ENCODE measurements around the gene DDX1.

Gene DDX1

DNA sequence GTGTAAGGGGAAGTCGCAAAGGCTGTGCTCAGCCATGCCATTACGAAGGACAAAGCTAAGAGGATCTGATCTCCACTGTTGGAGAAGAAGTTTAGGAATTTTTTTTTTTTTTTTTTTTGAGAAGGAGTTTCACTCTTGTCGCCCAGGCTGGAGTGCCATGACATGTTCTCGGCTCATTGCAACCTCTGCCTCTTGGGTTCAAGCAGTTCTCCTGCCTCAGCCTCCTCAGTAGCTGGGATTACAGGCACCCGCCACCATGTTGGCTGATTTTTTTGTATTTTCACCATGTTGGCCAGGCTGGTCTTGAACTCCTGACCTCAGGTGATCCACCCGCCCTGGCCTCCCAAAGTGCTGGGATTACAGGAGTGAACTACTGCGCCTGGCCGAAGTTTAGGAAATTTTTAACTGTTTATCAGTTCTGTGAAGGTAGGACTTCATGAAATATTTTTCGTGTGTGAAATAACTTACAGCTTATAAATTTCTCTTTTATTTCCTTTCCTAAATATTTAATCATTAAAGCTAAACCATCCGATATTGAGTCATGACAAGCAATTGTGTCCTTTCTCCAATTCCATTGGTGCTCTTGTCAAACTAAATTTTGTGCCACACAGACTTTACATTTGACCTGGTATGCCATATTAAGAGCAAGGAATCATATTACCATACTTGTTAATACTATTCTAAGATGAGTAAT is 22.2 kb downstream of the DDX1 start:
- H3K9me3 ChIP-seq (ENCODE audit: severe bottlenecking) = no peaks in the 10 kb centered on the region
- TF ChIP-seq, protein P1, sequence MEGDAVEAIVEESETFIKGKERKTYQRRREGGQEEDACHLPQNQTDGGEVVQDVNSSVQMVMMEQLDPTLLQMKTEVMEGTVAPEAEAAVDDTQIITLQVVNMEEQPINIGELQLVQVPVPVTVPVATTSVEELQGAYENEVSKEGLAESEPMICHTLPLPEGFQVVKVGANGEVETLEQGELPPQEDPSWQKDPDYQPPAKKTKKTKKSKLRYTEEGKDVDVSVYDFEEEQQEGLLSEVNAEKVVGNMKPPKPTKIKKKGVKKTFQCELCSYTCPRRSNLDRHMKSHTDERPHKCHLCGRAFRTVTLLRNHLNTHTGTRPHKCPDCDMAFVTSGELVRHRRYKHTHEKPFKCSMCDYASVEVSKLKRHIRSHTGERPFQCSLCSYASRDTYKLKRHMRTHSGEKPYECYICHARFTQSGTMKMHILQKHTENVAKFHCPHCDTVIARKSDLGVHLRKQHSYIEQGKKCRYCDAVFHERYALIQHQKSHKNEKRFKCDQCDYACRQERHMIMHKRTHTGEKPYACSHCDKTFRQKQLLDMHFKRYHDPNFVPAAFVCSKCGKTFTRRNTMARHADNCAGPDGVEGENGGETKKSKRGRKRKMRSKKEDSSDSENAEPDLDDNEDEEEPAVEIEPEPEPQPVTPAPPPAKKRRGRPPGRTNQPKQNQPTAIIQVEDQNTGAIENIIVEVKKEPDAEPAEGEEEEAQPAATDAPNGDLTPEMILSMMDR (IDR thresholded peaks at IDR 0.05; ENCODE audit: low read depth, low read length) = no peak
- no peak overlapping the region for H3K27ac ChIP-seq
- DNase-seq = no peak
- no peak overlapping the region for H3K4me3 ChIP-seq (ENCODE audit: low read depth, low read length)
- no peaks in the 10 kb centered on the region for H3K27me3 ChIP-seq (ENCODE audit: insufficient read depth, low read depth, severe bottlenecking)
- peaks cover 72% of the 10 kb centered on the region for H3K36me3 ChIP-seq

DNA sequence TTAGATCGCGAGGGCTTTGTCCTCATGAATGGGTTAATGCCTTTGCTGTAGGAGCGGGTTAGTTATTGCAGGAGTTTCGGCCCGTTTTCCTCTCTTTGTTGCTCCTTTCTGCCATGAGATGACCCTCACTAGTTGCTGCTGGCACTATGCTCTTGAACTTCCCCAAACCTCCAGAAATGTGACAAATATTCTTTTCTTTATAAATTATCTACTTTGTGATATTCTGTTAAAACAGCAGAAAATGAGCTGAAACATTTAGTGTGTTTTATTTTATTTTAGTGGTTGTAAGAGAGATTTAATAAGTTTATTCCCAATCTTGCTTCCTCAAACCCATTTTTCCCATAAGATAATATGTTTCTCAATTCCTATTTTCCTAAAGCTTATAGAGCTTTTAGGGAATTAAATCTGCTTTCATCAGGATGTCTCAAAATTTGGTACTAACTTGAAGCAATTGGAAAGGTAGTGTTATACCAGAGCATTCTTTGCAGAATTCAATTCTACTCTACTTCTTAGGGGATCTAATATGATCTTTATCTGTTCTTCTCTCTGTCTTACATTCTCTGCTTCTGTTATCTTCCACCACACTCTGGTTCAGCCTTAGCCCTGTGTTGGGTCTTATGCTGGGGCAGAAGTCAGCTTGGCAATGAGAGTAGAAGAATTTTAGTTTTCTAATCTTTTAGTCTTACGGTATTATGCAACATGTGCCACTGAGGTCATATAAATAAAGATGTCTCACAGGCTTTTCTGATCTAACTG is 23.1 kb downstream of the DDX1 start:
- Histone ChIP-seq H3K4me3 (ENCODE audit: low read depth, low read length) (no peak overlapping the region), H3K27me3 (ENCODE audit: insufficient read depth, low read depth, severe bottlenecking) (no peaks in the 10 kb centered on the region), H3K27ac (no peak overlapping the region), H3K9me3 (ENCODE audit: severe bottlenecking) (no peaks in the 10 kb centered on the region), H3K36me3 (peaks cover 72% of the 10 kb centered on the region)
- no peak for DNase-seq
- TF ChIP-seq, protein P1 (IDR thresholded peaks at IDR 0.05; ENCODE audit: low read depth, low read length) = no peak

DNA sequence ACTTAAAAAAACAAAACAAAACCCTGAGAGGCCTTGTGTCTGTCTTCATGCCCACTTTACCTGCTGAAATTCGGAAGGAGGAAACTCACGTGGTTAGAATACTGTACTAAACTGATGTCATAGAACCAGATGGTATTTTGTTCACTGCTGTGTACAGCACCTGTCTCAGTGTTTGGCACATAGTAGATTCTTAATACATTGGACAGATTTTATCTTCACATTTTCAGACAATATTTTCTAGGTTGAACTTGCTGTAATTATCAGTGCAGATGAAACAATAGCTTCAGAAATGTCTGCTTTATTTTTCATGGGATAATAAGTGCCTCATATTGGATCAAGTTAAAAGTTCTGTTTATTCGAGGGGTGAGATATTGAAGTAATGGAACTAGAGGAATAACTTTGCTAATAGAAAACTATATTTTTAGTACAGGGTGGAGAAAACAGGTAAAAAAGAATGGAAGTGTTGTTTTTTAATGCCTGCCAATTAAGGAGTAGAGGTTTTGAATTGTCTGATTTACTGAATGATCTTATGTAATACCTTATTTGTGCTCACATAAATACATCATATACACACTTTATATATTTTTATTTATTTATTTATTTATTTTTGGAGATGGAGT is 23.7 kb downstream of the DDX1 start:
- Histone ChIP-seq H3K27me3 (ENCODE audit: insufficient read depth, low read depth, severe bottlenecking) (no peaks in the 10 kb centered on the region), H3K27ac (no peak overlapping the region), H3K4me3 (ENCODE audit: low read depth, low read length) (no peak overlapping the region), H3K9me3 (ENCODE audit: severe bottlenecking) (no peaks in the 10 kb centered on the region), H3K36me3 (peaks cover 72% of the 10 kb centered on the region)
- TF ChIP-seq, protein P1 (IDR thresholded peaks at IDR 0.05; ENCODE audit: low read depth, low read length) = no peak
- DNase-seq = no peak

DNA sequence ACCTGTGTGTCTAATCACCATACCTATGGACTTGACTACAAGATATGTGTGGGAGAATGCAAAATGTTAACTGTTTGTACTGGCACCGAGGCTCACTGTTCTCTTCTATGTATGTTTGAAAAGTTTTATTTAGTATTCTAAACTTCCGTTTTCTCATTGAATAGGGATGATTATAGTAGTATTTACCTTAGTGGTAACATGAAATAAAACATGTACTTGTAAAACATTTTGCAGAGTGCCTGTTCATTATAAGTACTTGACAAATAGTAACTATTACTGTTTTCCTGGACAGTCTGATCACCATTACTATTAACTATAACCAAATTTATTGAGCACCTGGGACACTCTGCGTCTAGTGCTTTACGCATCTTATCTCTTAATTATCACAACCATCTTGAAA is 24.8 kb downstream of the DDX1 start:
- H3K27me3 ChIP-seq (ENCODE audit: insufficient read depth, low read depth, severe bottlenecking) = no peaks in the 10 kb centered on the region
- no peak overlapping the region for H3K27ac ChIP-seq
- DNase-seq = no peak
- peaks cover 80% of the 10 kb centered on the region for H3K36me3 ChIP-seq
- no peak overlapping the region for H3K4me3 ChIP-seq (ENCODE audit: low read depth, low read length)
- TF ChIP-seq, protein P1 (IDR thresholded peaks at IDR 0.05; ENCODE audit: low read depth, low read length) = no peak
- no peaks in the 10 kb centered on the region for H3K9me3 ChIP-seq (ENCODE audit: severe bottlenecking)

DNA sequence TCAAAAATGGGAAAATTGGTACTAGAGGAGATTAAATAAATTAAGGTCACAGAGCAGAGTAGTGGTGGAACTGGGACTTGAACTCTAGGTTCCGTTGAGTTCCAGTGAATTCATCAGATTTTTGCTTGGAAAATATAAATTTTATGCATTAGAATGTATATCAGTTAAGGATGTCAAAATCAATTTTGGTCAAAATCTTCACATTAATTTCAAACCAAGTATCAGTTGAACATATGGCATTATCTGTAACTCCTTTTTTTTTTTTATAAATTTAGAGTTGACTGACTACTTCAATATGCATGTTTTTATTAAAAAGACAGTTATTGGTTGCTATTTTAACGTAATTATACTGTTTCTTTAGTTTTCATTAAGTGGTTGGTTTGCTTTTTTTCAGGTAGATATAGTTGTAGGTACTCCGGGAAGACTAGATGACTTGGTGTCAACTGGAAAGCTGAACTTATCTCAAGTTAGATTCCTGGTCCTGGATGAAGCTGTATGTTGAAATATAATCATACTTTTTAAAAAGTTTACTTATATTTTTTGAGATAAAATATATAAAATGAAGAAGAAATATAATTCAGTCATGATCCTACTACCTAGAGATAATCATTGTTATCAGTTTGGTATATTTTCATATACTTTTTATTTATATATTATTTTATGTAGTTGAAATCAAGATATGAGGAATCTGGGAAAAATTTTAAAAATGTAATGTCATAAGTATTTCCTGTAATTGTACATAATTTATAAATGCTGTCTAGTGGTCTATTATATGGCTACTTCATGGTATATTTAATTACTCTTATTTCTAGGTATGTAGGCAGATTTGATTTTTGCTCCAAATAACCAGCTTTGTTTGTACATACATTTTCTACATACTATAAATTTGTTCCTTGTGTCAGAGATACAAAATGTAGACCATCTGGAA is 25.4 kb downstream of the DDX1 start:
- H3K36me3 ChIP-seq = peaks cover 87% of the 10 kb centered on the region
- TF ChIP-seq, protein P1 (IDR thresholded peaks at IDR 0.05; ENCODE audit: low read depth, low read length) = no peak
- no peaks in the 10 kb centered on the region for H3K9me3 ChIP-seq (ENCODE audit: severe bottlenecking)
- H3K27me3 ChIP-seq (ENCODE audit: insufficient read depth, low read depth, severe bottlenecking) = no peaks in the 10 kb centered on the region
- no peak overlapping the region for H3K27ac ChIP-seq
- DNase-seq = no peak
- H3K4me3 ChIP-seq (ENCODE audit: low read depth, low read length) = no peak overlapping the region
